ENCODE results near the gene TEX2. TPM values are rescaled to one million over a fixed set of nuclear protein-coding genes. Genes with fewer than 3 reads are reported as not detected.
A peak's percentile ranks its signal among the peaks of the same experiment; 100 is the strongest.

Gene TEX2
- polyA plus RNA-seq, 1 donor (not counting 4 experiments of a cell fraction or from before 2014, with no cell fraction given) = 44.4 TPM

- H3K9me3 ChIP-seq (ENCODE audit: control insufficient read depth, low read depth, low read length) = no peaks in the 10 kb centered on the region
- H3K4me2 ChIP-seq (ENCODE audit: control insufficient read depth, extremely low read depth, insufficient read depth, low read depth, low read length) = peak overlapping the region; percentile 70
- H4K20me1 ChIP-seq (ENCODE audit: control insufficient read depth, extremely low read depth, insufficient read depth, low read length) = no peaks in the 10 kb centered on the region
- H3K4me1 ChIP-seq (ENCODE audit: control insufficient read depth, extremely low read depth, insufficient read depth, low read length) = peaks cover 32% of the 10 kb centered on the region
- H2AFZ ChIP-seq (ENCODE audit: control insufficient read depth, low read length) = peak overlapping the region; percentile 27
- FAIRE-seq (no peak), DNase-seq (ENCODE audit: low read depth, low spot score) (peak; percentile 50)
- H3K4me3 ChIP-seq (ENCODE audit: control insufficient read depth in 2 of 3, extremely low read depth in 1 of 3, insufficient read depth in 2 of 3, low read depth in 1 of 3, low read length in 3 of 3) = peak overlapping the region in 2 of 3 experiments; percentile 4 to 6
- no peak for TF ChIP-seq CTCF (optimal IDR thresholded peaks at IDR 0.05 in 1 of 3, IDR thresholded peaks at IDR 0.05 in 1 of 3, conservative IDR thresholded peaks at IDR 0.05 in 1 of 3; ENCODE audit: extremely low read depth in 1 of 3, insufficient read depth in 2 of 3, low read length in 3 of 3)
- no peak for TF ChIP-seq EZH2 (IDR thresholded peaks at IDR 0.05; ENCODE audit: low read length)
- no peaks in the 10 kb centered on the region for H3K27me3 ChIP-seq (ENCODE audit: control insufficient read depth, extremely low read depth, insufficient read depth, low read length)
- peak overlapping the region; percentile 20 for H3K9ac ChIP-seq (ENCODE audit: control insufficient read depth, extremely low read depth, insufficient read depth, low read length)
- peaks cover 0 to 5% of the 10 kb centered on the region in 2 experiments for H3K36me3 ChIP-seq (ENCODE audit: control insufficient read depth in 2 of 2, extremely low read depth in 1 of 2, insufficient read depth in 2 of 2, low read length in 2 of 2)
- H3K27ac ChIP-seq (ENCODE audit: control insufficient read depth, insufficient read depth, low read length) = peak overlapping the region; percentile 89
- dilution Hi-C loops (cut with MboI; ENCODE audit: extremely low pct_ligation_motif_present, low sequenced_read_pairs) = no loop called here
- peaks cover 49% of the 10 kb centered on the region for H3K79me2 ChIP-seq (ENCODE audit: control insufficient read depth, insufficient read depth, low read length)
- H3K9me1 ChIP-seq (ENCODE audit: control insufficient read depth, extremely low read depth, insufficient read depth, low read length) = peaks cover 3% of the 10 kb centered on the region
Measured at GRCh38 chr17:64229815-64230728, 33.0 kb downstream of the TEX2 start.

DNA sequence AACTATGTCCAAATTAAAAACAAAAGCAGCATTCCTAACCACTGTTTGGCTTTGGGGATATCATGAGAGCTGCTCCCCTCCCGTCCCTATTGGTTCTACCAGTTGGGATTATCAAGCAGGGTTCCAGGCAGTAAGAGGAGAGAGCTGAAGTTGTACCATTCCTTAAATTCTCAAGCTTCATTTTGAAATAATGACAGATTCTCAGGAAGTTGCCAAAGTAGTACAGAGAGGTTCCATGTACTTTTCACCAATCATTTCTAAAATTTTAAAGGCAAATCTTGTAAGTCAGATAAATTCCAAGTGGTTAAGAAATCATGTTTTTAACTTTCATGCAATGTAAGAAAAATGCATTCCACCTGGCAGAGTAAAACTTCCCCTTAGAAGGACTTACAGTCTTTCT, 36.9 kb downstream of the TEX2 start:
- Histone ChIP-seq H3K27ac (ENCODE audit: control insufficient read depth, insufficient read depth, low read length) (no peak overlapping the region), H3K4me2 (ENCODE audit: control insufficient read depth, extremely low read depth, insufficient read depth, low read depth, low read length) (no peak overlapping the region), H3K4me1 (ENCODE audit: control insufficient read depth, extremely low read depth, insufficient read depth, low read length) (peaks cover 14% of the 10 kb centered on the region), H3K4me3 (ENCODE audit: control insufficient read depth in 2 of 3, extremely low read depth in 1 of 3, insufficient read depth in 2 of 3, low read depth in 1 of 3, low read length in 3 of 3) (no peak overlapping the region), H3K9me1 (ENCODE audit: control insufficient read depth, extremely low read depth, insufficient read depth, low read length) (no peaks in the 10 kb centered on the region), H3K9me3 (ENCODE audit: control insufficient read depth, low read depth, low read length) (no peaks in the 10 kb centered on the region), H3K27me3 (ENCODE audit: control insufficient read depth, extremely low read depth, insufficient read depth, low read length) (no peaks in the 10 kb centered on the region), H3K9ac (ENCODE audit: control insufficient read depth, extremely low read depth, insufficient read depth, low read length) (no peak overlapping the region), H4K20me1 (ENCODE audit: control insufficient read depth, extremely low read depth, insufficient read depth, low read length) (no peaks in the 10 kb centered on the region), H2AFZ (ENCODE audit: control insufficient read depth, low read length) (no peak overlapping the region), H3K36me3 (ENCODE audit: control insufficient read depth in 2 of 2, extremely low read depth in 1 of 2, insufficient read depth in 2 of 2, low read length in 2 of 2) (no peaks in the 10 kb centered on the region), H3K79me2 (ENCODE audit: control insufficient read depth, insufficient read depth, low read length) (peaks cover 41% of the 10 kb centered on the region)
- TF ChIP-seq EZH2 (IDR thresholded peaks at IDR 0.05; ENCODE audit: low read length) (no peak), CTCF (optimal IDR thresholded peaks at IDR 0.05 in 1 of 3, IDR thresholded peaks at IDR 0.05 in 1 of 3, conservative IDR thresholded peaks at IDR 0.05 in 1 of 3; ENCODE audit: extremely low read depth in 1 of 3, insufficient read depth in 2 of 3, low read length in 3 of 3) (no peak)
- no peak for DNase-seq (ENCODE audit: low read depth, low spot score)
- dilution Hi-C loops (cut with MboI; ENCODE audit: extremely low pct_ligation_motif_present, low sequenced_read_pairs) = no loop called here
- no peak for FAIRE-seq

All from keratinocyte (primary cell).